ENCODE data around the gene TCP10L. TPM values are rescaled to one million over a fixed set of nuclear protein-coding genes. Genes with fewer than 3 reads are reported as not detected.

The TCP10L gene
- total RNA-seq, 1 experiment from 2014 or later, result 1.2 TPM

DNA sequence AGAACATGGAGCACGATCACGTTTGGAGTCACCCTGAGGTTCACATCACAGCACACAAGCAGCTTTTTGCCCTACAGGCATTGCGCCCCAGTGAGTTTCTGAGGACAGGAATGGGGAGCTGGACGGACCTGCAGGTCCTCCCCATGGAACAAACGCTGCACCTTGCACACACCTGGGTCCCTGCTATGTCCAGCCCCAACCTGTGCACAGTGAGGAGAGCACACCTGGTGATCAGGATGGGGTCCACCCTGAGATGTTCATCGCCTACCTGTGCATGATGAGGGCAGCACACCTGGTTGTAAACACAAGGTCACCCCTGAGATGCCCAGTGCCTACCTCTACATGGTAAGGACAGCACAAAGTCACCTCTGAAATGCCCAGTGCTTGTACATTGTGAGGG is 45.9 kb downstream of the TCP10L start:
- POLR2A ChIA-PET, result interaction anchor here (1.2 kb wide), 1 partner anchor 13 kb away, joined by 4 read pairs; no protein-coding TSS in a partner anchor
- DNase-seq (ENCODE audit: low spot score) (no peak), ATAC-seq (no peak)
- no peak for TF ChIP-seq HMGA2 (CRISPR knock-in tag; IDR thresholded peaks at IDR 0.05)
- TF ChIP-seq NFYB (CRISPR knock-in tag; conservative IDR thresholded peaks at IDR 0.05; ENCODE audit: low read depth), result no peak
- TF ChIP-seq ZNF416 (CRISPR knock-in tag; IDR thresholded peaks at IDR 0.05), result no peak
- no peak for TF ChIP-seq JUN (CRISPR knock-in tag; IDR thresholded peaks at IDR 0.05)
- no peak for TF ChIP-seq SMAD3 (CRISPR knock-in tag; IDR thresholded peaks at IDR 0.05; ENCODE audit: borderline replicate concordance)
- TF ChIP-seq TP53 (CRISPR knock-in tag; IDR thresholded peaks at IDR 0.05), result no peak
- TF ChIP-seq NR1H2 (CRISPR knock-in tag; IDR thresholded peaks at IDR 0.05), result no peak
- no peak for TF ChIP-seq STAT6 (CRISPR knock-in tag; conservative IDR thresholded peaks at IDR 0.05; ENCODE audit: low read depth)
- no peak for TF ChIP-seq SMAD4 (CRISPR knock-in tag; IDR thresholded peaks at IDR 0.05)
- no peaks in the 10 kb centered on the region for H3K27me3 Mint-ChIP-seq (ENCODE audit: low read depth)
- H3K4me3 Mint-ChIP-seq, result no peak overlapping the region
- peaks cover 14% of the 10 kb centered on the region for H3K4me1 Mint-ChIP-seq
- H3K9me3 Mint-ChIP-seq, result no peaks in the 10 kb centered on the region
- H3K27ac Mint-ChIP-seq, result no peak overlapping the region
- CTCF ChIA-PET, result interaction anchor here (0.8 to 1.9 kb wide), 5 partner anchors 14 to 234 kb away, joined by 3 to 10 read pairs (median 4); no protein-coding TSS in a partner anchor
- no peaks in the 10 kb centered on the region for H3K36me3 Mint-ChIP-seq

- CTCF ChIA-PET, result interaction anchor here (0.8 to 1.9 kb wide), 8 partner anchors 13 to 232 kb away, joined by 3 to 10 read pairs (median 3); no protein-coding TSS in a partner anchor
- DNase-seq (ENCODE audit: low spot score) (no peak), ATAC-seq (peak; percentile 72)
- TF ChIP-seq, protein P1, sequence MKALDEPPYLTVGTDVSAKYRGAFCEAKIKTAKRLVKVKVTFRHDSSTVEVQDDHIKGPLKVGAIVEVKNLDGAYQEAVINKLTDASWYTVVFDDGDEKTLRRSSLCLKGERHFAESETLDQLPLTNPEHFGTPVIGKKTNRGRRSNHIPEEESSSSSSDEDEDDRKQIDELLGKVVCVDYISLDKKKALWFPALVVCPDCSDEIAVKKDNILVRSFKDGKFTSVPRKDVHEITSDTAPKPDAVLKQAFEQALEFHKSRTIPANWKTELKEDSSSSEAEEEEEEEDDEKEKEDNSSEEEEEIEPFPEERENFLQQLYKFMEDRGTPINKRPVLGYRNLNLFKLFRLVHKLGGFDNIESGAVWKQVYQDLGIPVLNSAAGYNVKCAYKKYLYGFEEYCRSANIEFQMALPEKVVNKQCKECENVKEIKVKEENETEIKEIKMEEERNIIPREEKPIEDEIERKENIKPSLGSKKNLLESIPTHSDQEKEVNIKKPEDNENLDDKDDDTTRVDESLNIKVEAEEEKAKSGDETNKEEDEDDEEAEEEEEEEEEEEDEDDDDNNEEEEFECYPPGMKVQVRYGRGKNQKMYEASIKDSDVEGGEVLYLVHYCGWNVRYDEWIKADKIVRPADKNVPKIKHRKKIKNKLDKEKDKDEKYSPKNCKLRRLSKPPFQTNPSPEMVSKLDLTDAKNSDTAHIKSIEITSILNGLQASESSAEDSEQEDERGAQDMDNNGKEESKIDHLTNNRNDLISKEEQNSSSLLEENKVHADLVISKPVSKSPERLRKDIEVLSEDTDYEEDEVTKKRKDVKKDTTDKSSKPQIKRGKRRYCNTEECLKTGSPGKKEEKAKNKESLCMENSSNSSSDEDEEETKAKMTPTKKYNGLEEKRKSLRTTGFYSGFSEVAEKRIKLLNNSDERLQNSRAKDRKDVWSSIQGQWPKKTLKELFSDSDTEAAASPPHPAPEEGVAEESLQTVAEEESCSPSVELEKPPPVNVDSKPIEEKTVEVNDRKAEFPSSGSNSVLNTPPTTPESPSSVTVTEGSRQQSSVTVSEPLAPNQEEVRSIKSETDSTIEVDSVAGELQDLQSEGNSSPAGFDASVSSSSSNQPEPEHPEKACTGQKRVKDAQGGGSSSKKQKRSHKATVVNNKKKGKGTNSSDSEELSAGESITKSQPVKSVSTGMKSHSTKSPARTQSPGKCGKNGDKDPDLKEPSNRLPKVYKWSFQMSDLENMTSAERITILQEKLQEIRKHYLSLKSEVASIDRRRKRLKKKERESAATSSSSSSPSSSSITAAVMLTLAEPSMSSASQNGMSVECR (CRISPR knock-in tag; IDR thresholded peaks at IDR 0.05; ENCODE audit: borderline replicate concordance), result no peak
- TF ChIP-seq MXD4 (CRISPR knock-in tag; IDR thresholded peaks at IDR 0.05; ENCODE audit: borderline replicate concordance) (no peak), GTF2I (CRISPR knock-in tag; conservative IDR thresholded peaks at IDR 0.05) (0 out of 2 replicates have a peak, but pooled peaks have one; percentile 27), SP1 (CRISPR knock-in tag; conservative IDR thresholded peaks at IDR 0.05) (no peak)
- Mint-ChIP-seq H3K4me3 (no peak overlapping the region), H3K27ac (peak overlapping the region; percentile 82), H3K27me3 (ENCODE audit: low read depth) (no peaks in the 10 kb centered on the region), H3K4me1 (peaks cover 15% of the 10 kb centered on the region), H3K36me3 (peaks cover 2% of the 10 kb centered on the region; the same call in 1 of the 2 replicates), H3K9me3 (peaks cover 3% of the 10 kb centered on the region; the same call in 1 of the 2 replicates)
- POLR2A ChIA-PET, result no interaction called here
These were observed 47.1 kb downstream of the TCP10L start for GRCh38 chr21:32538147-32538792.

DNA sequence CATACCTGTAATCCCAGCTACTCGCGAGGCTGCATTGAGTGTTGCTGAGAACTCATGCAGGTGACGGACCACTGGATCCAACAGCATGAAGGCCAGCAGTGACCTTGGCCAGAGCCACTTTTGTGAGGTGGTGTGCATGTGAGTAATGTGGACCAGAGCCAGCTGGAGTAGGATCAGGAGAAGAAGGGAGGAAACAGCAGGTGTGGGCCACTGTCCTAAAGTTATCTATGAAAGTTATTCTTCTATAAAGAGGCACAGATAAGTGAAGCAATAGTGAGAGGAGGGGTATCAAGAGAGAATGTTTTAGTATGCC is 47.8 kb downstream of the TCP10L start:
- no peak overlapping the region for H3K4me3 Mint-ChIP-seq
- no peak for DNase-seq (ENCODE audit: low spot score)
- H3K36me3 Mint-ChIP-seq, result peaks cover 6% of the 10 kb centered on the region; the same call in 1 of the 2 replicates
- ChIA-PET POLR2A (no interaction called here), CTCF (no interaction called here)
- H3K27me3 Mint-ChIP-seq (ENCODE audit: low read depth), result no peaks in the 10 kb centered on the region
- no peak overlapping the region for H3K27ac Mint-ChIP-seq
- peaks cover 18% of the 10 kb centered on the region for H3K4me1 Mint-ChIP-seq
- ATAC-seq, result no peak
- H3K9me3 Mint-ChIP-seq, result peaks cover 6% of the 10 kb centered on the region; the same call in 1 of the 2 replicates
- no peak for TF ChIP-seq SP1 (CRISPR knock-in tag; conservative IDR thresholded peaks at IDR 0.05)
- TF ChIP-seq HMGXB4 (CRISPR knock-in tag; IDR thresholded peaks at IDR 0.05), result no peak
- TF ChIP-seq KAT7 (CRISPR knock-in tag; IDR thresholded peaks at IDR 0.05; ENCODE audit: borderline replicate concordance), result no peak
- no peak for TF ChIP-seq FOXJ3 (CRISPR knock-in tag; IDR thresholded peaks at IDR 0.05; ENCODE audit: borderline replicate concordance)
- TF ChIP-seq PREB (CRISPR knock-in tag; IDR thresholded peaks at IDR 0.05; ENCODE audit: borderline replicate concordance), result no peak
- no peak for TF ChIP-seq ATF1 (CRISPR knock-in tag; IDR thresholded peaks at IDR 0.05)
- TF ChIP-seq ETV6 (CRISPR knock-in tag; IDR thresholded peaks at IDR 0.05), result no peak
- TF ChIP-seq E2F4 (CRISPR knock-in tag; IDR thresholded peaks at IDR 0.05; ENCODE audit: borderline replicate concordance, low read depth), result no peak

All from WTC11 (cell line).